Raji (cell line): Measurements from ENCODE around the gene GPHN.

ENCODE experiments used
- POLR2A ChIP-seq: IDR thresholded peaks from 2 replicates; pipeline ENCODE4 v1.6.1; 2011; ENCODE audit warnings: low read depth, low read length, control low read depth; ENCODE audit not compliant: insufficient read depth

The GPHN gene

GRCh38 chr14:66918527-66918926 lies 410.6 kb downstream of the GPHN start:
- no peak for TF ChIP-seq POLR2A

GRCh38 chr14:66920196-66920595 lies 412.2 kb downstream of the GPHN start:
- TF ChIP-seq POLR2A, result no peak

DNA sequence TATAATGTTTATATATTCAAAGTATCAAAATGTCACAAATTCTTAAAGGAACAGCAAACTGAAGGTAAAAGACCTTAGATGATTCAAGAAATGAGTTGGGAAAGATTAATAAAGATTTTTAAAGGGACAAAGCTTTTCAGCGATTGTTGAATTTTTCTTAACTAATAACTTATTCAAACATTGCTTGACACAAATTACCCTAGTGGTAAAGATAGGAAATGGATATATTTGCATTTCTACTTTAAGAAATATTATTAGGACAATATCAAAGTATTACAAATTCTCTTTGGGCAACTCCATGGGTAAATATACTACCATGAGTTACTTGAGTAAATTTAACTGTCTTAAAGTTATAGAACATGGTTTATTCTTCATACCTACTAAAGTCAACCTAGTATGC lies 415.3 kb downstream of the GPHN start:
- TF ChIP-seq POLR2A, result no peak

DNA sequence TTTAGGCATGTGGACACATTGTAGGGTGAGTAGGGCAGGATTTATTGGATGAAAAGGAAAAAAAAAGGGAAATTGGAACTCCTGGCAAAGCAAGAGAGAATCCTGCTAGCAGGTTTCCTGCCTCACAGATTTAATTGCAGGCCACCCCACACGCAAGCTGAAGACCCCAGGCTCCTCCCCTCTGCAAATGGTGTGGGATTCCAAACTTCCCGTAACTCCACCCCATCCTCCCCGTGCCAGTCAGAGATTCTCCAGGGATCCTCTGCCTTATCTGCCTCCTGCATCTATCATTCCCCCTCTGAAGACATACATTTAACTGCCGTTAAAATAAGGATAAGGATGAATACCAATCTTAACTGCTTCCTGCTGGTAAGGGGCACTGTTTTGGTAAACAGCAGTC lies 431.5 kb downstream of the GPHN start:
- no peak for TF ChIP-seq POLR2A

DNA sequence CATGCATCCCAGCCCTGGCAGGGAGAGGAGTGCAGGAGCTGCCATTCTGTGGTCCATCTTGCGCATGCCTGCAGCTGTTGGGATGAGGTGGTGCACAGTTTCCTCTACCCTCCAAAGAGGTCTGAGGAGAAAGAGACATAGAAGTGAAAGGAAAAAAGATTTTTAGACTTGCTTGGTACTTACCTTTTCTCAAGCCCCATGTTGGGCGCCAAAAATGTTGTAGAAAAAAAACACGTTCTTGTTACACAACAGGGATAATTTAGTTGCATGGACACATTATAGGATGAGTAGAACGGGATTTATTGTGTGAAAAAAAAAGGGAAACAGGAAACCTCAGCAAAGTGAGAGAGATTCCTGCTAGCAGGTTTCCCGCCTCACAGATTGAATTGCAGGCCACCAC lies 436.9 kb downstream of the GPHN start:
- TF ChIP-seq POLR2A, result no peak

- no peak for TF ChIP-seq POLR2A
Measured at GRCh38 chr14:66955159-66955558, 447.2 kb downstream of the GPHN start.

GRCh38 chr14:66959437-66960050 lies 451.6 kb downstream of the GPHN start:
- TF ChIP-seq POLR2A, result no peak

DNA sequence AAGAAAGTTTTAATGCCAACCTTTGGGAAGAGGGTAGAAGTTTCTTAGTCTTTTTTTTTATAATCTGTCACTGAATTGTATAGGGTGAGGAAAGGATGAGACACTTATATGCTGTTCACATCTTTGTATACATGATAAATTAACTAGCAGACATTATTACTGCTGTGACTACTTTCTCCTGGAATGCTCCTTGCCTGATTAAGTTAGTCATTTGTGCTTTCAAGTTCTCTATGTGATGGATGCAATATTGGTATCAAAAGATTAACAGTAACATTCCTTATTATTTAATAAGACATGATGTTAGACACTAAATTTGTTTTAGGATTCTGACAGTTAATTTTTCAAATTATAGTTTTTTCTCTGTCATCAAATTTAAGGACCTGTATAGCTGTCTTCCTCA lies 457.9 kb downstream of the GPHN start:
- no peak for TF ChIP-seq POLR2A

DNA sequence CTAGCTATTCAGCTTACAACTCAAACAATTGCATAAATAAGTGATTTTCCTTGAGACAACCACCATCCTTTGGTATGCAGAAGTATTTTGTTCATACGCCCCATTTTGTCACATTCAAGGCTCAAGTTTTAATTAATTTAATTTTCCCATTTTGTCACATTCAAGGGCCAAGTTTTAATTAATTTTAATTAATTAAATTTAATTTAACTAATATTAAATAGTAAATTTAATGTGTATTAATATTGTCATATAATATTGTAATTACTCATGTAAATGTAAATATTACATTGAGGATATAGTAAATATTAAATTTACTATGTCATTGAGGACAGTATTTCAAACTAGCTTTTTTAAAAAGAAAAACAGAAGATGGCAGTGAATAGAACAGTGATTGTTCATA lies 464.5 kb downstream of the GPHN start:
- TF ChIP-seq POLR2A, result no peak

DNA sequence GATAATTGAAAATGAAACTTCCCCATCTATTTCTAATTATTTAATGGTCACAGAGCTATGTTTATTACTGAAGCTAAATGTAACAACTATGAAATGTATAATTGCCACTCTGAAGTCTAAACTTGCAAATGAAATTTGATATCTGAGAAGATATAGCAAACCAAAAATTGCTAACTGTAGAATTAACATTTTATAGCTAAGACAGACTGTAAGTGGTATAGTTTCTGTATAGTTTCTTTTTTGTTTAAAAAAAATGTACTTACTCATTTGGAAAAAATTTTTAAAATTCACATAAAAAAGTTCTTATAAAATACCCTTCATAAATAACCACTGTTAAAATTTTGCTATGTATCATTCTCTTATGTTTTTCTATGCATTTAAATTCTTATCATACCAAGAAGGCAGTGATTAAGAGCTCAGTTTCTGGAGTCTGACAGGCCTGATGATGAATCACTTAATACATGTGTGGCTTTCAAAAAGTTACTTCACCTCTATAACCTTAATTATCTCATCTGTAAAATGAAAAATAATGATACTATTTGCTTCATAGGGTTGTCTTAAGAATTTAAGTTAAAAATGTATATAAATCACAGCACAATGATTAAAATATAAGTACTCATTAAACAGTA lies 466.6 kb downstream of the GPHN start:
- TF ChIP-seq POLR2A, result no peak

- TF ChIP-seq POLR2A, result no peak
Measured at GRCh38 chr14:66975251-66975650, 467.3 kb downstream of the GPHN start.

- TF ChIP-seq POLR2A, result no peak
Measured at GRCh38 chr14:66979101-66979974, 471.4 kb downstream of the GPHN start.

- no peak for TF ChIP-seq POLR2A
Measured at GRCh38 chr14:66982247-66982646, 474.3 kb downstream of the GPHN start.

DNA sequence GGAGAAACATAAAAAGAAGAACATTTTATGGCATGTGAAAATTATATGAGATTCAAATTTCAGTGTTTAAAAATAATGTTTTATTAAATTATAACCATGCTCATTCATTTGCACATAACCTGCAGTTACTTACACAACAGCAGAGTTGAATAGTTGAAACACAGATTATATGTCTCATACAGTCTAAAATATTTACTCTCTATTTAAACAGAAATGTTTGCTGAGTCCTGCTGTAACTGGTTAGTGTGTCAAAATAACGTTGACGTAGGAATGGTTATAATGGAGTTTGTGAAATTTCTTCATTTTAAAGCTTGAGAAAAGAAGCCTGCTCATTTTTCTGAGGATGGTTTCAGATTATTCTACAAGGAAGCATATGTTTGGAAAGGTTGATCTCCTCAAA lies 484.8 kb downstream of the GPHN start:
- no peak for TF ChIP-seq POLR2A

GRCh38 chr14:66993512-66993911 lies 485.6 kb downstream of the GPHN start:
- TF ChIP-seq POLR2A, result no peak

DNA sequence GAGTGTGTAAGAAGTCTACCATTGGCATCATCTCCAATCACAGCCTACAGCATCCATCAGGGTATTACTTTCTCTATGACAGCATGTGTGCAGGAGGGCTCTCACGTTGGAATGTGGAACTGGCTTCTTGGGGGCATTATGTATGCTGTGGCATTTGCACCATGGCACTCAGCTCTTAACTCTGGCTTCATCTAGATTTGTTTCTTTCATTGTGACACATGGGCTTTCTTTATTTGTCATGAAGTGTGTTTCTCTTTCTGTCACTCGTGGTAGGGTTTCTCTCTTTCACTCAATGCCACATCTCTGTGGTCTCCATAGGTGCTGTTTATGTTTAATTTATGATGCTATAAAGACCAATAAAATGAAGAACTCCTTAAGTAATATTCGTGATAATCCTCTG lies 490.1 kb downstream of the GPHN start:
- no peak for TF ChIP-seq POLR2A
